HG02938 (cell line): ENCODE results near the gene CMTM2.
"Not testable (repeated sequence)": the region's sequence is repeated elsewhere in the genome, so short reads cannot be mapped to it uniquely, and the experiment has no call there.

ENCODE experiments used
- ATAC-seq: cut with Tn5 transposase; IDR thresholded peaks from one replicate; pipeline ENCODE4 v1.9.1; 2021; ENCODE audit warnings: mild to moderate bottlenecking, moderate library complexity; ENCODE audit not compliant: unreplicated experiment

Gene CMTM2

GRCh38 chr16:66627611-66628378, 48.5 kb downstream of the CMTM2 start:
- ATAC-seq: not testable (repeated sequence)

- ATAC-seq: no peak
Observed at GRCh38 chr16:66629856-66630255, 50.6 kb downstream of the CMTM2 start.

GRCh38 chr16:66630561-66631260, 51.4 kb downstream of the CMTM2 start:
- ATAC-seq: not testable (repeated sequence)

- not testable (repeated sequence) for ATAC-seq
Observed at GRCh38 chr16:66631558-66631957, 52.3 kb downstream of the CMTM2 start.

DNA sequence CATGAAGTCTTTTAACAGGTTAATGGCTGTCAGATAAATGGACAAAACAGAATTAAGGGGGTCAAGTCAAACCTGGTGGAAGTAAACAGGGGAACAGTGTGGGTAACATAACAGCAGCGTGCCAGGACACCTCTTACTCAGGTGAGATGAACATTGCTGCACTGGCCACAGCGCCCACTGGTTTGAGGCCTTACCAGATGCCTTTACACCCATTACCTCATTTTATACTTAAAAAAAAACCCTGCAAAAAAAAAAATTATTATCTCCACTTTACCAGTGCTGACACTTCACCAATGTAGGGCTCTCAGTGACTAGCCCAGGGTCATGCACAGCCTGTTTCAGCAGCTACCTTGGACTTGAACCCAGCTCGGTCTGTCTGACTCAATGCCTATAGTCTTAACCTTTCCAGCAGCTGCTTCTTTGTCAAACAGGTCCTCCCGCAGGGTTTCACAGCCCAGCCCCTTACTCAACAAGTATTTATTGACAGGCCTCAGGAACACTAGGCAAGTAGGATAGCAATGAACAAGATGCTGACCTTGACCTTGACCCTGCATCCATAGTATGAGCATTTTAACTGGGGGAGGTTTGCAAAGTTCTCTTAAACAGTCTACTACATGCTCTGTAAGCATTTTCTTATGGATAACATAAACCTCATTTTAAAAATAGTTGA, 55.4 kb downstream of the CMTM2 start:
- no peak for ATAC-seq

DNA sequence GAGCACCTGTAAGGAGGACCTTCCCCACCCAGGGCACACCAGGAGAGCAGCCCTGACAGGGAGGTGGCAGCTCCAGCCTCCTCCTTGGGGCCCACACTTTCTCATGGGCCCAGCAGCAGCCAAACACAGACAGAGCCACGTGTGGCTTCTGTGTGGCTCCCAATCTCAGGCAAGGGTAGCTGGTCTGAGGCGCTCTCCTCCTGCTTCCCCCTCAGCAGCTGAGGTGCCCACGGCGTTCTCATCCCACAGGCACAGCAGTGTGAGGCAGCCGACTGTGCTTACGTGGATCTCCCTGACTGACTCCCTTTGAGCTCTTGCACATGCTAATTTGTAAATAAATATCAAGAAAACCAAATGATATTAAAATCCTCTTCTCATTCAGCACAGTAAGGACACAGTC, 56.1 kb downstream of the CMTM2 start:
- ATAC-seq: no peak

DNA sequence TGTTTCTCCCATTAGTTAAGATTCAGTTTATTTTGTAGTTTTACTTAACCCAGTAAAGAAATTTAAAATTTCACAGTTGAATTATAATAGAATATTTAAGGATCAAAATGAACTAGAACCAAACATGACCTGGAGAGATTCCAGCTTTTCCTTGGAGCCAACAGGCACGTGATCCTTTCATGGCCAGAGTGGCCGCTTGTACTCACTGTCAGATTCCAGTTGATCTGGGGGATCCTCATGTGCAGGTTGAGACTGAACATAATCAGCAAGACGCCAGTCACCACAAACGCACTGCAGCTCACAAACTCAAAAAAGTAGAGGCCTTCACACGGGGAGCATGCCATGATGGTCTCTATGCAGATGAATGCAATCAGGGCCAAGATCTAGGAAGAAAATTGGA, 56.9 kb downstream of the CMTM2 start:
- no peak for ATAC-seq

GRCh38 chr16:66637806-66638205, 58.5 kb downstream of the CMTM2 start:
- no peak for ATAC-seq
